ENCODE data around the gene CCDC187.

GRCh38 chr9:136324501-136325300 lies 20.8 kb upstream of the CCDC187 start:
- TF ChIP-seq CTCF (IDR thresholded peaks at IDR 0.05), result no peak
- TF ChIP-seq EP300 (IDR thresholded peaks at IDR 0.05), result no peak
- no peak for TF ChIP-seq POLR2A (IDR thresholded peaks at IDR 0.05)
- peak in 2 of 3 donors; percentile 74 to 78 for TF ChIP-seq POLR2AphosphoS5 (IDR thresholded peaks at IDR 0.05)
